SK-N-SH (cell line): ENCODE results near the gene PDXDC1.
"Not testable (repeated sequence)": the region's sequence is repeated elsewhere in the genome, so short reads cannot be mapped to it uniquely, and the experiment has no call there.

Source experiments
- CHD2 ChIP-seq: fragments of 150-350 bp; IDR thresholded peaks from 2 replicates; pipeline ENCODE4 v1.6.1; 2018; ENCODE audit warnings: low read length; ENCODE audit not compliant: partially characterized antibody
- EP300 ChIP-seq, 2 experiments: IDR thresholded peaks; 2 replicates each; pipeline versions ENCODE4 v1.4.0 to v1.6.1; 2012; ENCODE audit warnings: borderline replicate concordance in 1 of 2, low read depth in 1 of 2, low read length in 1 of 2
- EZH2phosphoT487 ChIP-seq: fragments of 200-600 bp; sonication (generic); IDR thresholded peaks from 2 replicates; pipeline ENCODE4 v1.6.1; 2017; ENCODE audit warnings: low read depth, mixed run types, mild to moderate bottlenecking, antibody characterized with exemption, moderate library complexity, borderline replicate concordance
- MXI1 ChIP-seq: IDR thresholded peaks from 2 replicates; pipeline ENCODE4 v1.6.1; 2012; ENCODE audit warnings: mild to moderate bottlenecking, low read depth, low read length, improper control_type of control experiment
- POLR2AphosphoS5 ChIP-seq: IDR thresholded peaks from 2 replicates; pipeline ENCODE4 v1.6.1; 2012; ENCODE audit warnings: low read depth, low read length
- RAD21 ChIP-seq: IDR thresholded peaks from 2 replicates; pipeline ENCODE4 v1.6.1; 2012; ENCODE audit warnings: mild to moderate bottlenecking, low read length
- RFX5 ChIP-seq: IDR thresholded peaks from 2 replicates; pipeline ENCODE4 v1.6.1; 2012; ENCODE audit warnings: mild to moderate bottlenecking, improper control_type of control experiment, low read length
- TAF1 ChIP-seq: IDR thresholded peaks from 2 replicates; pipeline ENCODE4 v1.6.1; 2012; ENCODE audit warnings: low read depth, mild to moderate bottlenecking, low read length, moderate library complexity, borderline replicate concordance
- TF ChIP-seq, protein P1 (sequence below): fragments of 200-600 bp; sonication (generic); IDR thresholded peaks from 2 replicates; pipeline ENCODE4 v1.6.1; 2017; ENCODE audit warnings: antibody characterized with exemption, mild to moderate bottlenecking, moderate library complexity

DNA sequence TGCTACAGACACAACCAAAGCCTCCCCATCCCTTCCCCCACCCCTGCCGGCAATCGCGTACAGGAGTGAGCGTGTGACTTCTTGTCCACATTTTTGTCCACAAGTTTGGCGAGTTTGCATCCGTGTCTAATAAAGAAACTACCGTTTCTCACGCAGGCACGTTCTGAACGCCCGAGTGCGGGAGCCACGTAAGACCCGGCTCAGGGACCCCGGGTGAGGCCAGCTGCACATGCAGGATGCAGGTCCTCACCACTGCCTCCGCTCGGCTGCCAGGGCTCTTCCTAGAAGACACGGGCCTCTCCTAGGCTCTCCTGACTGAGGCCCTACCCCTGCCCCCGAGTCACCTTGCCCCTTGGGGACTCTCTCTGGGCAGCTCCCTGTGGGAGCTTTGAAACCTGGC is 174.0 kb downstream of the PDXDC1 start:
- not testable (repeated sequence) for TF ChIP-seq MXI1; CHD2; POLR2AphosphoS5; TAF1; RAD21; EZH2phosphoT487; EP300 (IDR thresholded peaks at IDR 0.05; ENCODE audit: borderline replicate concordance in 1 of 2, low read depth in 1 of 2, low read length in 1 of 2); RFX5
- TF ChIP-seq, protein P1, sequence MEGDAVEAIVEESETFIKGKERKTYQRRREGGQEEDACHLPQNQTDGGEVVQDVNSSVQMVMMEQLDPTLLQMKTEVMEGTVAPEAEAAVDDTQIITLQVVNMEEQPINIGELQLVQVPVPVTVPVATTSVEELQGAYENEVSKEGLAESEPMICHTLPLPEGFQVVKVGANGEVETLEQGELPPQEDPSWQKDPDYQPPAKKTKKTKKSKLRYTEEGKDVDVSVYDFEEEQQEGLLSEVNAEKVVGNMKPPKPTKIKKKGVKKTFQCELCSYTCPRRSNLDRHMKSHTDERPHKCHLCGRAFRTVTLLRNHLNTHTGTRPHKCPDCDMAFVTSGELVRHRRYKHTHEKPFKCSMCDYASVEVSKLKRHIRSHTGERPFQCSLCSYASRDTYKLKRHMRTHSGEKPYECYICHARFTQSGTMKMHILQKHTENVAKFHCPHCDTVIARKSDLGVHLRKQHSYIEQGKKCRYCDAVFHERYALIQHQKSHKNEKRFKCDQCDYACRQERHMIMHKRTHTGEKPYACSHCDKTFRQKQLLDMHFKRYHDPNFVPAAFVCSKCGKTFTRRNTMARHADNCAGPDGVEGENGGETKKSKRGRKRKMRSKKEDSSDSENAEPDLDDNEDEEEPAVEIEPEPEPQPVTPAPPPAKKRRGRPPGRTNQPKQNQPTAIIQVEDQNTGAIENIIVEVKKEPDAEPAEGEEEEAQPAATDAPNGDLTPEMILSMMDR, result not testable (repeated sequence)
